Measurements from ENCODE around the gene ETFDH.
"Not testable (repeated sequence)": the region's sequence is repeated elsewhere in the genome, so short reads cannot be mapped to it uniquely, and the experiment has no call there.

ETFDH gene

DNA sequence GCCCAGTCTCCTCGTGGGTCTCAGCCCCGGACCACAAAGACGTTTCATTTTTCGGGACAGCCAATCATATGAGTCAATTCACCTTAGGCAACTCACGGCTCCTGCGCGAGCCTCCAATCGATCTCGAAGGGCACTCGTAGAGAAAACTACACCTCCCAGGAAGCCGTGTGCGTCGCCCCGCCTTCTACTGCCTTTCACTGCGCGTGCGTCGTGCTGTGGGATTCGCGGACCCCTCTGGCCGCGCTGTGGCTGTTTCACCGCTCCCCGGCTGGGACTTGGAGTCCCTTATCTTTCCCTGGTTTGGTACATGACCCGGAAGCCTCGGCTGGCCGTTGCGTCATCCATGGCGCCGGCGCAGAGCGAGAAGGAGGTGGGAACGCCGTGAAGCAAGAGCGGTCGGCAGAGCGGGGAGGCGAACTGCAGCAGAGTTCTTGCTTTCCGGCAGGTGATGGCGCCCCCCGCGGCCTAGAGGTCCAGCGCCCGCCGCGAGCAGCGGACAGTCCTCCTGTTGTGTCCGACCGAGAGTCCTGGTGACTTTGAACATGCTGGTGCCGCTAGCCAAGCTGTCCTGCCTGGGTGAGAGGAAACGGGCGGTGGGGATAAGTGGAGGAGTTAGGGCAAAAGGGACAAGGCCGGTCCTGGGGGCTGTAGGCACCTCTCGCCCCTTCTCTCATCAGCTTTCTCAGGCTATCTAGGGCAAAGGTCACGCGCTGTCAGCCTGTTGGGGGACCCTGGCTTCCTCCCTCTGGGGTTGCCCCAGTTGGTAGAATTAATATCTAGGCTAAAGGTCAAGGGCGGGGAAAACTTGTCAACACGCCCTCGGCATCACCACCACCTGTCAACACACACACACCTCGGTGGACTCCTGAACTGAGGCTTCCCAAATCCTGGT, at the start of gene ETFDH:
Gene ETFDH (plus strand): TSS at position 382 of the 892 bp plus-strand sequence. CDS start 161 bp downstream, at position 543.
- peak; percentile 99 for DNase-seq (ENCODE audit: low spot score)

DNA sequence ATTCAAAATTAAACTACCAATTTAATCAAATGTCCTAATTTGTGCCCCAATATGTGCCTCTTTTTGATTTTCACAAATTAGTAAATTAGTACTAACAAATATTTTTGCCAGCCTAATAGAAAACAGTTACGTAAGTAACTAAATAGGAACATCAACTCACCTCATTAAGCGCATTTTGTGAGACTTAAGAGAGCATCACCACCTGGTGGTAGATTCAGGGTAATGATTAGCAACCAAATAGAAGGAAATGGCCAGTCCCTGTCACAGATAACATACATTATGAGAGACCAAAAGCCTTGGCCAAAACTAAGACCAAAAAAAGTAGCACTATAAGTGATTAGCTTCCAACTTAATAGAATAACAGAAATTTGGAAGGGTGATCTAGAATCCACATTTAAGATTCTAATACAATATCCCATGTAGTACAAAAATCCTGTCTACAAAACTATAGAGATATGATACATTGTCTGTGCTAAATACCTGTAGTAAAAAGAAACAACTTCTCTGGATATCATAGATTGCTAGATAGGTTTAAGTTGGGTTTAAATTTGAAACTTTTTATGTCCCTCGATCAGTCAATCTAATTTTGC, 47.1 kb upstream of the ETFDH start:
- DNase-seq (ENCODE audit: low spot score) = peak; percentile 77

GRCh38 chr4:158625544-158625943, 46.6 kb upstream of the ETFDH start:
- DNase-seq (ENCODE audit: low spot score) = peak; percentile 2

GRCh38 chr4:158630893-158631292, 41.2 kb upstream of the ETFDH start:
- no peak for DNase-seq (ENCODE audit: low spot score)

- no peak for DNase-seq (ENCODE audit: low spot score)
These were observed 35.5 kb upstream of the ETFDH start for GRCh38 chr4:158636619-158637018.

DNA sequence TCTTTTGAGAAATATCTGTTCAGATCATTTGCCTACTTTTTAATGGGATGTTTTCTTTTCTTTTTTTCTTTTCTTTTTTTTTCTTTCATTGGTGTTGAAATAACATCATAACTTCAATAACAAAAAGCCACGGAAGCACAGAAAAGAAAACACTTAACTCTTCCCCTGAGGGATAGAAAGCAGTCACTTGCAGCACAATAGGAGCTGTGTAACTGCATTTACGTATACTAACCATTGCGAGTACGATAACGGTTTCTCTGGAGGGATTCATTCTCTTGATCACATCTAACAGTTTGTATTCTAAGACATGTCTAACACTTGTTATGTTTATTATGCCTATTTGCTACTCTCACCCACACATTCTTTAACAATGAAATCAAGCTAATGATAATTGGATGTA, 27.7 kb upstream of the ETFDH start:
- DNase-seq (ENCODE audit: low spot score) = no peak

GRCh38 chr4:158644760-158645159, 27.3 kb upstream of the ETFDH start:
- no peak for DNase-seq (ENCODE audit: low spot score)

GRCh38 chr4:158649111-158649680, 22.9 kb upstream of the ETFDH start:
- no peak for DNase-seq (ENCODE audit: low spot score)

DNA sequence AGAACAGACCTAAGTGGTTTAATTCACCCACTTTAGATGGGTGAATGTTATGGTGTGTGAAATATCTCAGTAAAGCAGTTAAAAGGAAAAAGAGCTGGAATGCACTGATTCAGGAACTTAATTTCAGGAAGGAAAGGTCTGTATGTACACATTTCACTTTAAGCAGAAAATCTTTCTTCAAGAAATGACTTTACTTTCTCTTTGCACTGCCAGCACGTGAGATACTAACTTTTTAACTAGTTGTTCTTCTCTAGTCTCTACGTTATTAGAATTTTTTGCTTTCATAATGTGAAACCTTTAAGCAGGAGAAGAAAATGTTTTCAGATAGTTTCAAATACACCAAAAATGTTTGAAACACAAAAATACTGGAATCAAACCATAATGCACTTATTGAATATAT, 19.2 kb upstream of the ETFDH start:
- DNase-seq (ENCODE audit: low spot score) = no peak

GRCh38 chr4:158656439-158656838, 15.7 kb upstream of the ETFDH start:
- DNase-seq (ENCODE audit: low spot score) = no peak

DNA sequence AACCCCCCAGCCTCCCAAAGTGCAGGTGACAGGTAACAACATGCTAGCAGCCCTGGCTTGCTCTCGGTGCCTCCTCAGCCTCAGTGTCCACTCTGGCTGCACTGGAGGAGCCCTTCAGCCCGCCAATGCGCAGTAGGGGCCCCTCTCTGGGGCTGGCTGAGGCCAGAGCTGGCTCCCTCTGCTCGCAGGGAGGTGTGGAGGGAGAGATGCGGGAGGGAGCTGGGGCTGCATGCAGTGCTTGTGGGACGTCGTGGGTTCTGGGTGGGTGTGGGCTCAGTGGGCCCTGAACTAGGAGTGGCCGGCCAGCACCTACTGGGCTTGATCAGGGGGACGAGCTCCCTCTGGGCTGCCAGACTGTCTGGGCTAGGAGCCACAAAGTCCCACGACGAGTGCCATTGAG, 14.8 kb upstream of the ETFDH start:
- DNase-seq (ENCODE audit: low spot score) = no peak

DNA sequence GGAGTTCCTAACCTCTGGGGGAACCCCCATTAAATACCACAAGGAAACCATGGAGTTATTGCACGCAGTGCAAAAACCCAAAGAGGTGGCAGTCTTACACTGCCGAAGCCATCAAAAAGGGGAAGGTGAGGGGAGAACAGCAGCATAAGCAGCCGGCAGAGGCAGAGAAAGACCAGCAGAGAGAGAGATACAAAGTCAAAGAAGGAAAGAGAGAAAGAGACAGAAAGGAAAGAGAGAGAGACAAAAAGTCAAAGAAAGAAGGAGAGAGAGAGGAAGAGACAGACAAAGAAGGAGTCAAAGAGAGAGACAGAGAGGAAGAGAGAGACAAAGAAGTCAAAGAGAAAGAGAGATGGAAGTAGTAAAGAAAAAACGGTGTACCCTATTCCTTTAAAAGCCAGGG, 8.8 kb upstream of the ETFDH start:
- not testable (repeated sequence) for DNase-seq (ENCODE audit: low spot score)

DNA sequence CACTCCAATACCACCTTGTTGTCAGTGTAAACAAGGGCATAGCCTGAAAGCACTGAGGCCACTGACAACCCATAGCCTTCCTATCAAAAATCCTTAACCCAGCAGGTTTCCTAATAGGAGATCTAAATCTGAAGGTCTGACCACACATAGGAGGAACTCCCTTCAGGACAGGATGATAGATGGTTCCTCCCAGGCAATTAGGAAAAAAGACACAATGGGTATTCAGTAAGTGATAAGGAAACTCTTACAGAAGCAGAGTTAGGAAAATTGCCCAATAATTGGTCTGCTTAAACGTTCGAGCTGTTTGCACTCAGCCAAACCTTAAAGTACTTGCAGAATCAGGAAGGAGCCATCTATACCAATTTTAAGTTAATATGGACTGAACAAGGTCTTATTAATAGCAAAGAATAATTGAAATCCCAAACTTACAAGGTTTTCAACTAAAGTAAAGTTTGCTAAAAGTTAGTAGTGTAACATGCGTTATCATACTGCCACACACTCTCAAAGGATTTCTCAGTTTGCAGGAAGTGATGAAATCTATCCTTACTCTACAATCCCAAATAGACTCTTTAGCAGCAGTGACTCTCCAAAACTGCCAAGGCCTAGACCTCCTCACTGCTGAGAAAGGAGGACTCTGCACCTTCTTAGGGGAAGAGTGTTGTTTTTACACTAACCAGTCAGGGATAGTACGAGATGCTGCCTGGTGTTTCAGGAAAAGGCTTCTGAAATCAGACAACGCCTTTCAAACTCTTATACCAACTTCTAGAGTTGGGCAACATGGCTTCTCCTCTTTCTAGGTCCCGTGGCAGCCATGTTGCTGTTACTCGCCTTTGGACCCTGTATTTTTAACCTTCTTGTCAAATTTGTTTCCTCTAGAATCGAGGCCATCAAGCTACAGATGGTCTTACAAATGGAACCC, 8.1 kb upstream of the ETFDH start:
- not testable (repeated sequence) for DNase-seq (ENCODE audit: low spot score)

- no peak for DNase-seq (ENCODE audit: low spot score)
These were observed 7.3 kb upstream of the ETFDH start for GRCh38 chr4:158664806-158665205.

- DNase-seq (ENCODE audit: low spot score) = no peak
These were observed 5.2 kb upstream of the ETFDH start for GRCh38 chr4:158666892-158667291.

DNA sequence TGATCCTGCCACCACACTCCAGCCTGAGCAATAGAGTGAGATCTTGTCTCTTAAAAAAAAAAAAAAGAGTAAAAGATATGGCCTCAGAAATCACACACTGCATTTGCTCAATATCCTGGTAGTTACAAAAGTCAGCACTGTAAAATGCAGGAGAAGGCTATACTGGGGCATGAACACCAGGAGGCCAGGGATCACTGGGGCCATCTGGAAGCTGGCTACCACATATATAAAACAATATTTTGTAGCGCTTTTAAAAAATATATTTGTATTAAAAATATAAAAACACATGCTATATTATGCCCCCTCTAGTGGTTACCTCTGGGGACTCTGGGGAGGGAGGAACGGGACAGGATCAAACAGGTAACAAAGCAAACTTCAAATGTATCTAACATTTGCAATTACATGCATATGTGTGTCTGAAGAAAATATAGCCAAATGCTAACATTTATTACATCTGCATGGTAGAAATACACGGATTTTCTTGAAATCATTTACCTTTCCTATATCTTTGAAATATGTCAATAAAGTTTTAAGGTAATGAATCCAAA, 4.4 kb upstream of the ETFDH start:
- no peak for DNase-seq (ENCODE audit: low spot score)

GRCh38 chr4:158669310-158669709, 2.8 kb upstream of the ETFDH start:
- no peak for DNase-seq (ENCODE audit: low spot score)

- DNase-seq (ENCODE audit: low spot score) = peak; percentile 79
These were observed 976 bp upstream of the ETFDH start for GRCh38 chr4:158670975-158671664.

- no peak for DNase-seq (ENCODE audit: low spot score)
These were observed 506 bp upstream of the ETFDH start, which contains the start of gene C4orf46 for GRCh38 chr4:158671665-158671914. Gene C4orf46 (minus strand): TSS chr4:158671887. CDS start chr4:158671801, 86 bp downstream.

- DNase-seq (ENCODE audit: low spot score) = no peak
These were observed 1.5 kb downstream of the ETFDH start for GRCh38 chr4:158673633-158674032.

- DNase-seq (ENCODE audit: low spot score) = no peak
These were observed 4.0 kb downstream of the ETFDH start for GRCh38 chr4:158676076-158676475.
